WTC11 (cell line): ENCODE data around the gene RC3H1. TPM values are rescaled to one million over a fixed set of nuclear protein-coding genes. Genes with fewer than 3 reads are reported as not detected.

Source experiments
- ATAC-seq: fragments of 200-7000 bp; cut with Tn5 transposase; 2 replicates; pipeline ENCODE4 v1.10.0; 2021; ENCODE audit warnings: mild to moderate bottlenecking, moderate library complexity
- CTCF ChIA-PET: fragments of 300-600 bp; sonication (Branson Sonifier 250); formaldehyde crosslinking; loops from one replicate; lab custom pipeline; 2021; ENCODE audit warnings: antibody characterized with exemption; lab: Charles Lee
- POLR2A ChIA-PET: fragments of 350-600 bp; sonication (Branson Sonifier 250); formaldehyde crosslinking; loops from one replicate; lab custom pipeline; 2021; ENCODE audit warnings: antibody characterized with exemption; lab: Charles Lee
- DNase-seq: peaks from one replicate; pipeline ENCODE4 v3.0.0; 2021; ENCODE audit warnings: low spot score
- H3K27ac Mint-ChIP-seq: 2 replicates; pipeline ENCODE4 v1.8.0; 2021; ENCODE audit warnings: mixed read lengths
- H3K27me3 Mint-ChIP-seq: 2 replicates; pipeline ENCODE4 v1.8.0; 2021; ENCODE audit warnings: low read depth, mild to moderate bottlenecking, moderate library complexity, mixed read lengths
- H3K36me3 Mint-ChIP-seq: 2 replicates; pipeline ENCODE4 v1.8.0; 2021; ENCODE audit warnings: mixed read lengths
- H3K4me1 Mint-ChIP-seq: 2 replicates; pipeline ENCODE4 v1.8.0; 2022; ENCODE audit warnings: mixed read lengths
- H3K4me3 Mint-ChIP-seq: 2 replicates; pipeline ENCODE4 v1.8.0; 2021; ENCODE audit warnings: mild to moderate bottlenecking, moderate library complexity, mixed read lengths
- H3K9me3 Mint-ChIP-seq: 2 replicates; pipeline ENCODE4 v1.8.0; 2021; ENCODE audit warnings: mixed read lengths
- CBFB ChIP-seq: sonication (generic); formaldehyde crosslinking; IDR thresholded peaks from 2 replicates; pipeline ENCODE4 v1.8.1; 2022; ENCODE audit warnings: mild to moderate bottlenecking, low read depth, missing genetic modification reagents
- ELF4 ChIP-seq: sonication (generic); formaldehyde crosslinking; IDR thresholded peaks from 2 replicates; pipeline ENCODE4 v1.8.1; 2022; ENCODE audit warnings: low read depth, mild to moderate bottlenecking, moderate library complexity, missing genetic modification reagents
- ETV6 ChIP-seq: sonication (generic); formaldehyde crosslinking; IDR thresholded peaks from 2 replicates; pipeline ENCODE4 v1.8.1; 2022; ENCODE audit warnings: mild to moderate bottlenecking, missing genetic modification reagents
- FOXJ3 ChIP-seq: sonication (generic); formaldehyde crosslinking; IDR thresholded peaks from 2 replicates; pipeline ENCODE4 v1.9.0; 2021; ENCODE audit warnings: missing genetic modification reagents, mild to moderate bottlenecking, borderline replicate concordance
- IRF2 ChIP-seq: sonication (generic); formaldehyde crosslinking; IDR thresholded peaks from 2 replicates; pipeline ENCODE4 v1.8.0; 2022; ENCODE audit warnings: low read depth, missing genetic modification reagents, borderline replicate concordance
- KAT7 ChIP-seq: sonication (generic); formaldehyde crosslinking; IDR thresholded peaks from 2 replicates; pipeline ENCODE4 v1.8.1; 2023; ENCODE audit warnings: missing genetic modification reagents, mild to moderate bottlenecking, borderline replicate concordance
- NFATC4 ChIP-seq: fragments of 250-450 bp; sonication (Bioruptor Pico); IDR thresholded peaks from 2 replicates; pipeline ENCODE4 v1.9.0; 2021; ENCODE audit warnings: mild to moderate bottlenecking
- NR2C2 ChIP-seq: sonication (generic); formaldehyde crosslinking; IDR thresholded peaks from 2 replicates; pipeline ENCODE4 v1.8.0; 2022; ENCODE audit warnings: mild to moderate bottlenecking, missing genetic modification reagents
- NR3C1 ChIP-seq: sonication (generic); formaldehyde crosslinking; conservative IDR thresholded peaks from 2 replicates; pipeline ENCODE4 v1.8.1; 2023; ENCODE audit warnings: low read depth, mild to moderate bottlenecking, missing genetic modification reagents
- RORB ChIP-seq: fragments of 250-450 bp; sonication (Bioruptor Pico); IDR thresholded peaks from 2 replicates; pipeline ENCODE4 v1.9.0; 2021; ENCODE audit warnings: mild to moderate bottlenecking
- ZNF219 ChIP-seq: sonication (generic); formaldehyde crosslinking; IDR thresholded peaks from 2 replicates; pipeline ENCODE4 v1.8.0; 2023; ENCODE audit warnings: missing genetic modification reagents, mild to moderate bottlenecking, borderline replicate concordance
- total RNA-seq: library from RNA; stranded (reverse); gene quantifications from 3 replicates; pipeline ENCODE4 v1.2.3, GENCODE V29; 2021
- TF ChIP-seq, protein P1 (sequence below): sonication (generic); formaldehyde crosslinking; IDR thresholded peaks from 2 replicates; pipeline ENCODE4 v1.8.0; 2023; ENCODE audit warnings: missing genetic modification reagents, mild to moderate bottlenecking, borderline replicate concordance
- TF ChIP-seq, protein P2 (sequence below): sonication (generic); formaldehyde crosslinking; IDR thresholded peaks from 2 replicates; pipeline ENCODE4 v1.8.1; 2023; ENCODE audit warnings: mild to moderate bottlenecking, missing genetic modification reagents, borderline replicate concordance
- TF ChIP-seq, protein P3 (sequence below): sonication (generic); formaldehyde crosslinking; IDR thresholded peaks from 2 replicates; pipeline ENCODE4 v1.8.1; 2023; ENCODE audit warnings: mild to moderate bottlenecking, missing genetic modification reagents
- TF ChIP-seq, protein P4 (sequence below): sonication (generic); formaldehyde crosslinking; IDR thresholded peaks from 2 replicates; pipeline ENCODE4 v1.8.1; 2022; ENCODE audit warnings: mild to moderate bottlenecking, missing genetic modification reagents, moderate library complexity, borderline replicate concordance
- TF ChIP-seq, protein P5 (sequence below): sonication (generic); formaldehyde crosslinking; IDR thresholded peaks from 2 replicates; pipeline ENCODE4 v1.8.1; 2023; ENCODE audit warnings: mild to moderate bottlenecking, missing genetic modification reagents
- TF ChIP-seq, protein P6 (sequence below): fragments of 250-450 bp; sonication (Bioruptor Pico); IDR thresholded peaks from 2 replicates; pipeline ENCODE4 v1.8.0; 2021; ENCODE audit warnings: mild to moderate bottlenecking

RC3H1 gene
- total RNA-seq, 1 experiment from 2014 or later = 25.4 TPM

DNA sequence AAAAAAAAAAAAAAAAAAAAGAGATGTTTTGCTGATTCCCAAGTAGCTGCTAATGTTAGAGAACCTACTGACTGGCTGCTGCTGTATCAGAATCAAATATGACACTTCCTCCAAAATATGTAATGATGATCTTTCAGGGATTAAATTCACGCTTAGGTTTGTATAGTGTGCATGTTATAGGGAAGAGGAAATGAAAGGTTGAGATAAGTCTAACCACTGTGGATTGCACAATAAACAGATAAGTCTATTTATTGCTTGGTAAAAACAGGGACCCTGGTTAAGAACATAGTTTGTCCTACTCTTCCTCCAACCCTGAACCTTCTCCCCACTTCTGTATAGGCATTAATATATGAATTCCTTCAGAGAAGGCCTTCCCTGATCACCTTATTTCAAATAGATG lies 13.2 kb downstream of the RC3H1 start:
- Mint-ChIP-seq H3K9me3 (0 out of 2 replicates have a peak, but pooled peaks cover 5% of the 10 kb centered on the region), H3K36me3 (peaks cover 14% of the 10 kb centered on the region), H3K27me3 (no peaks in the 10 kb centered on the region), H3K4me3 (no peak overlapping the region), H3K27ac (no peak overlapping the region), H3K4me1 (peaks cover 2% of the 10 kb centered on the region; the same call in 1 of the 2 replicates)
- ATAC-seq = no peak
- no peak for DNase-seq
- ChIA-PET POLR2A (interaction anchor here (0.6 to 1.0 kb wide), 3 partner anchors 10 to 141 kb away, joined by 4 to 8 read pairs (median 5); partner anchors contain the start of gene ZBTB37), CTCF (interaction anchor here (0.6 kb wide), 1 partner anchor 831 kb away, joined by 3 read pairs; no protein-coding TSS in a partner anchor)
- TF ChIP-seq, protein P1, sequence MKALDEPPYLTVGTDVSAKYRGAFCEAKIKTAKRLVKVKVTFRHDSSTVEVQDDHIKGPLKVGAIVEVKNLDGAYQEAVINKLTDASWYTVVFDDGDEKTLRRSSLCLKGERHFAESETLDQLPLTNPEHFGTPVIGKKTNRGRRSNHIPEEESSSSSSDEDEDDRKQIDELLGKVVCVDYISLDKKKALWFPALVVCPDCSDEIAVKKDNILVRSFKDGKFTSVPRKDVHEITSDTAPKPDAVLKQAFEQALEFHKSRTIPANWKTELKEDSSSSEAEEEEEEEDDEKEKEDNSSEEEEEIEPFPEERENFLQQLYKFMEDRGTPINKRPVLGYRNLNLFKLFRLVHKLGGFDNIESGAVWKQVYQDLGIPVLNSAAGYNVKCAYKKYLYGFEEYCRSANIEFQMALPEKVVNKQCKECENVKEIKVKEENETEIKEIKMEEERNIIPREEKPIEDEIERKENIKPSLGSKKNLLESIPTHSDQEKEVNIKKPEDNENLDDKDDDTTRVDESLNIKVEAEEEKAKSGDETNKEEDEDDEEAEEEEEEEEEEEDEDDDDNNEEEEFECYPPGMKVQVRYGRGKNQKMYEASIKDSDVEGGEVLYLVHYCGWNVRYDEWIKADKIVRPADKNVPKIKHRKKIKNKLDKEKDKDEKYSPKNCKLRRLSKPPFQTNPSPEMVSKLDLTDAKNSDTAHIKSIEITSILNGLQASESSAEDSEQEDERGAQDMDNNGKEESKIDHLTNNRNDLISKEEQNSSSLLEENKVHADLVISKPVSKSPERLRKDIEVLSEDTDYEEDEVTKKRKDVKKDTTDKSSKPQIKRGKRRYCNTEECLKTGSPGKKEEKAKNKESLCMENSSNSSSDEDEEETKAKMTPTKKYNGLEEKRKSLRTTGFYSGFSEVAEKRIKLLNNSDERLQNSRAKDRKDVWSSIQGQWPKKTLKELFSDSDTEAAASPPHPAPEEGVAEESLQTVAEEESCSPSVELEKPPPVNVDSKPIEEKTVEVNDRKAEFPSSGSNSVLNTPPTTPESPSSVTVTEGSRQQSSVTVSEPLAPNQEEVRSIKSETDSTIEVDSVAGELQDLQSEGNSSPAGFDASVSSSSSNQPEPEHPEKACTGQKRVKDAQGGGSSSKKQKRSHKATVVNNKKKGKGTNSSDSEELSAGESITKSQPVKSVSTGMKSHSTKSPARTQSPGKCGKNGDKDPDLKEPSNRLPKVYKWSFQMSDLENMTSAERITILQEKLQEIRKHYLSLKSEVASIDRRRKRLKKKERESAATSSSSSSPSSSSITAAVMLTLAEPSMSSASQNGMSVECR (CRISPR knock-in tag) = no peak
- TF ChIP-seq ETV6 (CRISPR knock-in tag) (no peak), IRF2 (CRISPR knock-in tag) (no peak), NFATC4 (CRISPR knock-in tag) (no peak), FOXJ3 (CRISPR knock-in tag) (no peak), NR2C2 (CRISPR knock-in tag) (no peak), CBFB (CRISPR knock-in tag) (no peak), KAT7 (no peak), NR3C1 (CRISPR knock-in tag) (no peak), ZNF219 (no peak), RORB (CRISPR knock-in tag) (no peak), ELF4 (CRISPR knock-in tag) (no peak)
- TF ChIP-seq, protein P2, sequence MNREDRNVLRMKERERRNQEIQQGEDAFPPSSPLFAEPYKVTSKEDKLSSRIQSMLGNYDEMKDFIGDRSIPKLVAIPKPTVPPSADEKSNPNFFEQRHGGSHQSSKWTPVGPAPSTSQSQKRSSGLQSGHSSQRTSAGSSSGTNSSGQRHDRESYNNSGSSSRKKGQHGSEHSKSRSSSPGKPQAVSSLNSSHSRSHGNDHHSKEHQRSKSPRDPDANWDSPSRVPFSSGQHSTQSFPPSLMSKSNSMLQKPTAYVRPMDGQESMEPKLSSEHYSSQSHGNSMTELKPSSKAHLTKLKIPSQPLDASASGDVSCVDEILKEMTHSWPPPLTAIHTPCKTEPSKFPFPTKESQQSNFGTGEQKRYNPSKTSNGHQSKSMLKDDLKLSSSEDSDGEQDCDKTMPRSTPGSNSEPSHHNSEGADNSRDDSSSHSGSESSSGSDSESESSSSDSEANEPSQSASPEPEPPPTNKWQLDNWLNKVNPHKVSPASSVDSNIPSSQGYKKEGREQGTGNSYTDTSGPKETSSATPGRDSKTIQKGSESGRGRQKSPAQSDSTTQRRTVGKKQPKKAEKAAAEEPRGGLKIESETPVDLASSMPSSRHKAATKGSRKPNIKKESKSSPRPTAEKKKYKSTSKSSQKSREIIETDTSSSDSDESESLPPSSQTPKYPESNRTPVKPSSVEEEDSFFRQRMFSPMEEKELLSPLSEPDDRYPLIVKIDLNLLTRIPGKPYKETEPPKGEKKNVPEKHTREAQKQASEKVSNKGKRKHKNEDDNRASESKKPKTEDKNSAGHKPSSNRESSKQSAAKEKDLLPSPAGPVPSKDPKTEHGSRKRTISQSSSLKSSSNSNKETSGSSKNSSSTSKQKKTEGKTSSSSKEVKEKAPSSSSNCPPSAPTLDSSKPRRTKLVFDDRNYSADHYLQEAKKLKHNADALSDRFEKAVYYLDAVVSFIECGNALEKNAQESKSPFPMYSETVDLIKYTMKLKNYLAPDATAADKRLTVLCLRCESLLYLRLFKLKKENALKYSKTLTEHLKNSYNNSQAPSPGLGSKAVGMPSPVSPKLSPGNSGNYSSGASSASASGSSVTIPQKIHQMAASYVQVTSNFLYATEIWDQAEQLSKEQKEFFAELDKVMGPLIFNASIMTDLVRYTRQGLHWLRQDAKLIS (CRISPR knock-in tag) = no peak
- TF ChIP-seq, protein P3, sequence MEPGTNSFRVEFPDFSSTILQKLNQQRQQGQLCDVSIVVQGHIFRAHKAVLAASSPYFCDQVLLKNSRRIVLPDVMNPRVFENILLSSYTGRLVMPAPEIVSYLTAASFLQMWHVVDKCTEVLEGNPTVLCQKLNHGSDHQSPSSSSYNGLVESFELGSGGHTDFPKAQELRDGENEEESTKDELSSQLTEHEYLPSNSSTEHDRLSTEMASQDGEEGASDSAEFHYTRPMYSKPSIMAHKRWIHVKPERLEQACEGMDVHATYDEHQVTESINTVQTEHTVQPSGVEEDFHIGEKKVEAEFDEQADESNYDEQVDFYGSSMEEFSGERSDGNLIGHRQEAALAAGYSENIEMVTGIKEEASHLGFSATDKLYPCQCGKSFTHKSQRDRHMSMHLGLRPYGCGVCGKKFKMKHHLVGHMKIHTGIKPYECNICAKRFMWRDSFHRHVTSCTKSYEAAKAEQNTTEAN (CRISPR knock-in tag) = no peak
- TF ChIP-seq, protein P4, sequence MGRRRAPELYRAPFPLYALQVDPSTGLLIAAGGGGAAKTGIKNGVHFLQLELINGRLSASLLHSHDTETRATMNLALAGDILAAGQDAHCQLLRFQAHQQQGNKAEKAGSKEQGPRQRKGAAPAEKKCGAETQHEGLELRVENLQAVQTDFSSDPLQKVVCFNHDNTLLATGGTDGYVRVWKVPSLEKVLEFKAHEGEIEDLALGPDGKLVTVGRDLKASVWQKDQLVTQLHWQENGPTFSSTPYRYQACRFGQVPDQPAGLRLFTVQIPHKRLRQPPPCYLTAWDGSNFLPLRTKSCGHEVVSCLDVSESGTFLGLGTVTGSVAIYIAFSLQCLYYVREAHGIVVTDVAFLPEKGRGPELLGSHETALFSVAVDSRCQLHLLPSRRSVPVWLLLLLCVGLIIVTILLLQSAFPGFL (CRISPR knock-in tag) = no peak
- TF ChIP-seq, protein P5, sequence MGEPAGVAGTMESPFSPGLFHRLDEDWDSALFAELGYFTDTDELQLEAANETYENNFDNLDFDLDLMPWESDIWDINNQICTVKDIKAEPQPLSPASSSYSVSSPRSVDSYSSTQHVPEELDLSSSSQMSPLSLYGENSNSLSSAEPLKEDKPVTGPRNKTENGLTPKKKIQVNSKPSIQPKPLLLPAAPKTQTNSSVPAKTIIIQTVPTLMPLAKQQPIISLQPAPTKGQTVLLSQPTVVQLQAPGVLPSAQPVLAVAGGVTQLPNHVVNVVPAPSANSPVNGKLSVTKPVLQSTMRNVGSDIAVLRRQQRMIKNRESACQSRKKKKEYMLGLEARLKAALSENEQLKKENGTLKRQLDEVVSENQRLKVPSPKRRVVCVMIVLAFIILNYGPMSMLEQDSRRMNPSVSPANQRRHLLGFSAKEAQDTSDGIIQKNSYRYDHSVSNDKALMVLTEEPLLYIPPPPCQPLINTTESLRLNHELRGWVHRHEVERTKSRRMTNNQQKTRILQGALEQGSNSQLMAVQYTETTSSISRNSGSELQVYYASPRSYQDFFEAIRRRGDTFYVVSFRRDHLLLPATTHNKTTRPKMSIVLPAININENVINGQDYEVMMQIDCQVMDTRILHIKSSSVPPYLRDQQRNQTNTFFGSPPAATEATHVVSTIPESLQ (CRISPR knock-in tag) = no peak
- TF ChIP-seq, protein P6, sequence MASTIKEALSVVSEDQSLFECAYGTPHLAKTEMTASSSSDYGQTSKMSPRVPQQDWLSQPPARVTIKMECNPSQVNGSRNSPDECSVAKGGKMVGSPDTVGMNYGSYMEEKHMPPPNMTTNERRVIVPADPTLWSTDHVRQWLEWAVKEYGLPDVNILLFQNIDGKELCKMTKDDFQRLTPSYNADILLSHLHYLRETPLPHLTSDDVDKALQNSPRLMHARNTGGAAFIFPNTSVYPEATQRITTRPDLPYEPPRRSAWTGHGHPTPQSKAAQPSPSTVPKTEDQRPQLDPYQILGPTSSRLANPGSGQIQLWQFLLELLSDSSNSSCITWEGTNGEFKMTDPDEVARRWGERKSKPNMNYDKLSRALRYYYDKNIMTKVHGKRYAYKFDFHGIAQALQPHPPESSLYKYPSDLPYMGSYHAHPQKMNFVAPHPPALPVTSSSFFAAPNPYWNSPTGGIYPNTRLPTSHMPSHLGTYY (CRISPR knock-in tag) = no peak
